ENCODE measurements around the gene ACY1.

DNA sequence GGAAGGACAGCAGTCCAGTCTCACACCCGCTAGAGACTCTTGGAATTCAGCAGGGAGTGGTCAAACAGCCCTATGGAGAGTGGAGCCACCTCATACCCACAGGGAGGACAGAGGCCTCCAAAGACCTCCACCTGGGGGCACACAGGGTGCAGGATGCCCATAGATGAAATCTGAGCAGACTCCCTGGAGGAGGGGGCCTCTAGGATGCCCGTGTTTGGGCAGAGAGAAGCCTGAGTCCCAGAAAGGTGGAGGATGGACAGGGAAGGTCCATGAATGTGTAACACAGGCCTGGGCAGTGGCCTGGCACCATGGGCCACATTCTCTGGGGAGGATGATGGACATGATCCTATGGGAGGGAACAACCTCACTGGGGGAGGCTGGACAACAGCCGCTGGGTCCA is 51.3 kb downstream of the ACY1 start:
- TF ChIP-seq CTCF (IDR thresholded peaks at IDR 0.05) (no peak), POLR2AphosphoS5 (IDR thresholded peaks at IDR 0.05) (no peak), POLR2A (IDR thresholded peaks at IDR 0.05) (no peak)

All from breast epithelium (tissue), 3 donors.